K562 (cell line): ENCODE measurements around the gene PGM5. TPM values are rescaled to one million over a fixed set of nuclear protein-coding genes. Genes with fewer than 3 reads are reported as not detected.

Source experiments
- ARID1B ChIP-seq: fragments of 450-650 bp; IDR thresholded peaks from 2 replicates; pipeline ENCODE4 v1.6.1; 2016; ENCODE audit warnings: antibody characterized with exemption, mild to moderate bottlenecking, inconsistent platforms
- CHD2 ChIP-seq: IDR thresholded peaks from 2 replicates; pipeline ENCODE4 v1.6.1; 2011; ENCODE audit warnings: low read depth, low read length
- MEIS2 ChIP-seq: fragments of 450-650 bp; IDR thresholded peaks from 2 replicates; pipeline ENCODE4 v1.6.1; 2014; ENCODE audit warnings: mild to moderate bottlenecking; ENCODE audit not compliant: partially characterized antibody
- NR2F6 ChIP-seq: fragments of 450-650 bp; formaldehyde crosslinking; IDR thresholded peaks from 2 replicates; pipeline ENCODE4 v1.4.0; 2020; ENCODE audit warnings: mild to moderate bottlenecking
- polyA plus RNA-seq, 8 experiments: library from polyadenylated mRNA; depleted of rRNA in 4 of 8; stranded (reverse) in 5 of 8; unstranded in 3 of 8; fragments of >200 nt; fragmentation: Nextera tagmentation in 2 of 8; fragmentation: Illumina TruSeq in 1 of 8; extraction: Ambion mirVana in 2 of 8; extraction: Trizol in 1 of 8; gene quantifications; 2 replicates each; pipeline versions ENCODE4 v1.2.1 to v1.2.3, GENCODE V29; 2011 to 2014; ENCODE audit warnings: inconsistent platforms in 1 of 8, missing spikeins in 1 of 8
- total RNA-seq, 7 experiments: library from RNA; depleted of rRNA in 6 of 7; stranded (reverse); fragments of >200 nt in 6 of 7; fragmentation: Illumina TruSeq in 2 of 7; extraction: Trizol in 2 of 7; gene quantifications; 2 replicates each; pipeline versions ENCODE4 v1.2.1 to v1.2.3, GENCODE V29; 2011 to 2021; ENCODE audit warnings: low replicate concordance in 1 of 7
- TF ChIP-seq, protein P1 (sequence below): fragments of 250-450 bp; sonication (Bioruptor Pico); IDR thresholded peaks from 2 replicates; pipeline ENCODE4 v1.8.0; 2022; ENCODE audit warnings: inconsistent platforms
- TF ChIP-seq, protein P2 (sequence below): fragments of 200-800 bp; sonication (Bioruptor generic); IDR thresholded peaks from 2 replicates; pipeline ENCODE4 v1.6.1; 2016; ENCODE audit warnings: missing genetic modification characterization, missing compliant biosample characterization

The PGM5 gene
- total and polyA plus RNA-seq, 9 of the 15 experiments (the other 6 are each of a cell fraction or from before 2014, with no cell fraction given), result 0.03 to 0.24 (median 0.15) TPM; not detected in 1

DNA sequence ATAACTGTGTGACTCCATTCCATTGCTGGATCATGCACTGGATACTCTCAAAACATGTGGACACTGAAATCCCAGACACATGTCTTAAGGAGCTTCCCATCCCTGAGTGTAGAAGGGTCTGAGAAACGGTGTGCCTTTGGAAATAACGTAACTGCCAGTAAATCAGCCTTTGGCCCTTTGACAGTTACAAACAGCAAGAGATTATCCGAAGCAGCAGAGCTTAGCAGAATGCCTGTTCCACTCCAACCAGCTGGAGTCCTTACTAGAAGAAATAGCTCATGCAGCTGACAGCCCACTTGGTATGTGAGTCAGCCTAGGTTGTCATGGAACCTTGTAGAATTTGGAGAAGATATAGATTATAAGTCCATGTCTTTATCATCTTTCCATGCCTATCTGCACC lies 177.3 kb downstream of the PGM5 start (continued):
- TF ChIP-seq, protein P1, sequence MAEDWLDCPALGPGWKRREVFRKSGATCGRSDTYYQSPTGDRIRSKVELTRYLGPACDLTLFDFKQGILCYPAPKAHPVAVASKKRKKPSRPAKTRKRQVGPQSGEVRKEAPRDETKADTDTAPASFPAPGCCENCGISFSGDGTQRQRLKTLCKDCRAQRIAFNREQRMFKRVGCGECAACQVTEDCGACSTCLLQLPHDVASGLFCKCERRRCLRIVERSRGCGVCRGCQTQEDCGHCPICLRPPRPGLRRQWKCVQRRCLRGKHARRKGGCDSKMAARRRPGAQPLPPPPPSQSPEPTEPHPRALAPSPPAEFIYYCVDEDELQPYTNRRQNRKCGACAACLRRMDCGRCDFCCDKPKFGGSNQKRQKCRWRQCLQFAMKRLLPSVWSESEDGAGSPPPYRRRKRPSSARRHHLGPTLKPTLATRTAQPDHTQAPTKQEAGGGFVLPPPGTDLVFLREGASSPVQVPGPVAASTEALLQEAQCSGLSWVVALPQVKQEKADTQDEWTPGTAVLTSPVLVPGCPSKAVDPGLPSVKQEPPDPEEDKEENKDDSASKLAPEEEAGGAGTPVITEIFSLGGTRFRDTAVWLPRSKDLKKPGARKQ (CRISPR knock-in tag), result no peak
- TF ChIP-seq, protein P2, sequence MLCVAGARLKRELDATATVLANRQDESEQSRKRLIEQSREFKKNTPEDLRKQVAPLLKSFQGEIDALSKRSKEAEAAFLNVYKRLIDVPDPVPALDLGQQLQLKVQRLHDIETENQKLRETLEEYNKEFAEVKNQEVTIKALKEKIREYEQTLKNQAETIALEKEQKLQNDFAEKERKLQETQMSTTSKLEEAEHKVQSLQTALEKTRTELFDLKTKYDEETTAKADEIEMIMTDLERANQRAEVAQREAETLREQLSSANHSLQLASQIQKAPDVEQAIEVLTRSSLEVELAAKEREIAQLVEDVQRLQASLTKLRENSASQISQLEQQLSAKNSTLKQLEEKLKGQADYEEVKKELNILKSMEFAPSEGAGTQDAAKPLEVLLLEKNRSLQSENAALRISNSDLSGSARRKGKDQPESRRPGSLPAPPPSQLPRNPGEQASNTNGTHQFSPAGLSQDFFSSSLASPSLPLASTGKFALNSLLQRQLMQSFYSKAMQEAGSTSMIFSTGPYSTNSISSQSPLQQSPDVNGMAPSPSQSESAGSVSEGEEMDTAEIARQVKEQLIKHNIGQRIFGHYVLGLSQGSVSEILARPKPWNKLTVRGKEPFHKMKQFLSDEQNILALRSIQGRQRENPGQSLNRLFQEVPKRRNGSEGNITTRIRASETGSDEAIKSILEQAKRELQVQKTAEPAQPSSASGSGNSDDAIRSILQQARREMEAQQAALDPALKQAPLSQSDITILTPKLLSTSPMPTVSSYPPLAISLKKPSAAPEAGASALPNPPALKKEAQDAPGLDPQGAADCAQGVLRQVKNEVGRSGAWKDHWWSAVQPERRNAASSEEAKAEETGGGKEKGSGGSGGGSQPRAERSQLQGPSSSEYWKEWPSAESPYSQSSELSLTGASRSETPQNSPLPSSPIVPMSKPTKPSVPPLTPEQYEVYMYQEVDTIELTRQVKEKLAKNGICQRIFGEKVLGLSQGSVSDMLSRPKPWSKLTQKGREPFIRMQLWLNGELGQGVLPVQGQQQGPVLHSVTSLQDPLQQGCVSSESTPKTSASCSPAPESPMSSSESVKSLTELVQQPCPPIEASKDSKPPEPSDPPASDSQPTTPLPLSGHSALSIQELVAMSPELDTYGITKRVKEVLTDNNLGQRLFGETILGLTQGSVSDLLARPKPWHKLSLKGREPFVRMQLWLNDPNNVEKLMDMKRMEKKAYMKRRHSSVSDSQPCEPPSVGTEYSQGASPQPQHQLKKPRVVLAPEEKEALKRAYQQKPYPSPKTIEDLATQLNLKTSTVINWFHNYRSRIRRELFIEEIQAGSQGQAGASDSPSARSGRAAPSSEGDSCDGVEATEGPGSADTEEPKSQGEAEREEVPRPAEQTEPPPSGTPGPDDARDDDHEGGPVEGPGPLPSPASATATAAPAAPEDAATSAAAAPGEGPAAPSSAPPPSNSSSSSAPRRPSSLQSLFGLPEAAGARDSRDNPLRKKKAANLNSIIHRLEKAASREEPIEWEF (CRISPR knock-in tag), result no peak
- TF ChIP-seq ARID1B, result no peak
- TF ChIP-seq NR2F6, result no peak
- TF ChIP-seq CHD2, result no peak
- no peak for TF ChIP-seq MEIS2
